Vagina (tissue), 2 donors: ENCODE data around the gene F7.

Experiments
- CTCF ChIP-seq, 3 experiments: fragments of 450-650 bp in 2 of 3; fragments of 200-600 bp in 1 of 3; sonication (generic) in 1 of 3; IDR thresholded peaks; one replicate each; pipeline ENCODE4 v1.5.1; 2017 to 2019; ENCODE audit warnings: antibody characterized with exemption in 3 of 3, mild to moderate bottlenecking in 2 of 3, moderate library complexity in 2 of 3
- POLR2A ChIP-seq, 2 donors: fragments of 450-650 bp; IDR thresholded peaks; one replicate each; pipeline ENCODE4 v1.6.1; 2017; ENCODE audit warnings: antibody characterized with exemption in 2 of 2, mild to moderate bottlenecking in 2 of 2, moderate library complexity in 2 of 2

GRCh38 chr13:113166266-113166665, 60.7 kb downstream of the F7 start:
- TF ChIP-seq CTCF (IDR thresholded peaks at IDR 0.05) (no peak), POLR2A (IDR thresholded peaks at IDR 0.05) (no peak)
